ENCODE measurements around the gene RASSF5. TPM values are rescaled to one million over a fixed set of nuclear protein-coding genes. Genes with fewer than 3 reads are reported as not detected.

Gene RASSF5
- total RNA-seq (2022; extraction: Qiagen RNA extraction), result 0.77 to 1.1 TPM (median 0.96 TPM) in 5 replicates

DNA sequence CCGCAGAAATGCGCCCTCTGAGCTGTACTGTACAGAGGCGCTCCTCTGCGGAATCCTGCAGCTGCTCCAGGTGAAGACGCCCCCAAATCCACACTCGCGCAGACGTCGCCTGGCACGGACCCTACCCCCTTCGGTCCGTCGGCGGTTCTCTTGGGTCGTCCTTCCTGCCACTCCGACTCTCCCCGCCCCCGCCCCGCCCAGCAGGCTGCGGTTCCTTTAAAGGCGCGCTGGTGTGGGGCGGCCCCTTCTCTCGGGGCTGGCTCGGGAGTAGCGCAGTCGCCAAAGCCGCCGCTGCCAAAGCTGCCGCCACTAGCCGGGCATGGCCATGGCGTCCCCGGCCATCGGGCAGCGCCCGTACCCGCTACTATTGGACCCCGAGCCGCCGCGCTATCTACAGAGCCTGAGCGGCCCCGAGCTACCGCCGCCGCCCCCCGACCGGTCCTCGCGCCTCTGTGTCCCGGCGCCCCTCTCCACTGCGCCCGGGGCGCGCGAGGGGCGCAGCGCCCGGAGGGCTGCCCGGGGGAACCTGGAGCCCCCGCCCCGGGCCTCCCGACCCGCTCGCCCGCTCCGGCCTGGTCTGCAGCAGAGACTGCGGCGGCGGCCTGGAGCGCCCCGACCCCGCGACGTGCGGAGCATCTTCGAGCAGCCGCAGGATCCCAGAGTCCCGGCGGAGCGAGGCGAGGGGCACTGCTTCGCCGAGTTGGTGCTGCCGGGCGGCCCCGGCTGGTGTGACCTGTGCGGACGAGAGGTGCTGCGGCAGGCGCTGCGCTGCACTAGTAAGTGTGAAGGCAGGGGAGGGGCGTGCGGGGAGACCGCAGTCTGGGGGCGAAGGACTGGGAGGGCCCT is at the start of gene RASSF5:
RASSF5 (plus strand) TSS at position 248 of the 846 bp plus-strand sequence; CDS start at position 320, 72 bp downstream.

DNA sequence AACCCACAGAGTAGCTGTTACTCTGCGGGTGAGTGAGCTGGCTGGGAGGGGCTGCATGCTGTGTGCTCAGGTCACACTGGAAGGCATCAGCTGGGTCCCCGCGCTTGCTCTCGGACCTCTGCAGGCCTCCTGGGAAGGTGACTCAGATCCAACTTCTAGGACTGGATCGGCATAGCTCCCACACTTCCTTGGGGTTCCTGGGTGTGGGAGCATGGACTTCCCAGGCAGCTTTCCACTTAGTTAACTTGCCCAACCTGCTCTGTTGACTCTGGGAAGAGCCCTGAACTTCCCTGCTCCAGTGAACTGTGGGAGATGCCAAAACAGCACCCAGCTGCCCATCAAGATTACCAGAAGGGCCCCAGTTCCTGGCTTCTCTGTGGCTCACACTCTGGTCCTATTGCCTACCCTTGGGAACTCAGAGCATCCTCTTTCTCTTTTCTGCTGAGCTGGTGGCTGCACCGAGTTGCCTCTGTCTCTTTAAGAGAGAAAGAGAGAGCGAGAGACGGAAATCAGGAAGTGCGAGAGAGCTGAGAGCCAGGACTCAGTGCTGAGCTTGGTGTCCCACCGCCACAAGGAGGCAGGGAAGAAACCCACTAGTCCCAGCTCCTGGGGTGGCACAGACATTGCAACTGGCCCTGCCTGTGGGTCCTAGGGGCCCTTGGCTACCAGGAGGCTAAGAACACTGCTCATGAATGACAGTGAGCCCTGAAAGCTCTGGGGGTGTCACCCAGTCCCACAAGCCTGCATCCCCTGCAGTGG is 37.2 kb upstream of the RASSF5 start, which contains the start of gene IKBKE:
IKBKE (plus strand) TSS at position 544 of the 759 bp plus-strand sequence. CDS start 2,752 bp downstream, outside the sequence.

GRCh38 chr1:206612129-206612876 is 105.0 kb downstream of the RASSF5 start, which contains the start of gene EIF2D:
EIF2D (minus strand) TSS chr1:206612465; CDS start chr1:206612342, 123 bp downstream.

GRCh38 chr1:206635080-206635977 is 128.0 kb downstream of the RASSF5 start, which contains the start of gene DYRK3:
DYRK3 (plus strand) TSS chr1:206635536; CDS start chr1:206635704, 168 bp downstream.

Other genes with a start within 250 kb of the RASSF5 start
- 4.4 to 5.4 TPM (median 5.3 TPM) in 5 replicates for gene IKBKE, start 37.1 kb upstream of the RASSF5 start, total RNA-seq (2022; extraction: Qiagen RNA extraction)
- gene EIF2D, start 104.9 kb downstream of the RASSF5 start, total RNA-seq (2022; extraction: Qiagen RNA extraction), result 33.8 to 35.5 TPM (median 34.5 TPM) in 5 replicates
- 10.3 to 12.9 TPM (median 11.1 TPM) in 5 replicates for gene DYRK3, start 128.0 kb downstream of the RASSF5 start, total RNA-seq (2022; extraction: Qiagen RNA extraction)
- gene MAPKAPK2, start 177.4 kb downstream of the RASSF5 start, total RNA-seq (2022; extraction: Qiagen RNA extraction), result 86.5 to 112 TPM (median 108 TPM) in 5 replicates

All from A549 treated with dexamethasone at 1 μM for 4 hours (cell line).